GM12865 (cell line): Measurements from ENCODE around the gene PLXDC2.

Experiments used
- DNase-seq: peaks from one replicate; pipeline ENCODE4 v3.0.0; 2010; ENCODE audit warnings: low read depth
- H3K4me3 ChIP-seq: 2 replicates; pipeline ENCODE4 v1.5.1; 2011; ENCODE audit warnings: mild to moderate bottlenecking, low read depth, low read length, control low read depth
- TF ChIP-seq, protein P1 (sequence below): IDR thresholded peaks from 2 replicates; pipeline ENCODE4 v1.5.1; 2011; ENCODE audit warnings: low read length, control low read depth, low read depth, inconsistent platforms; ENCODE audit not compliant: insufficient read depth; ENCODE audit errors: missing control alignments

PLXDC2 gene

DNA sequence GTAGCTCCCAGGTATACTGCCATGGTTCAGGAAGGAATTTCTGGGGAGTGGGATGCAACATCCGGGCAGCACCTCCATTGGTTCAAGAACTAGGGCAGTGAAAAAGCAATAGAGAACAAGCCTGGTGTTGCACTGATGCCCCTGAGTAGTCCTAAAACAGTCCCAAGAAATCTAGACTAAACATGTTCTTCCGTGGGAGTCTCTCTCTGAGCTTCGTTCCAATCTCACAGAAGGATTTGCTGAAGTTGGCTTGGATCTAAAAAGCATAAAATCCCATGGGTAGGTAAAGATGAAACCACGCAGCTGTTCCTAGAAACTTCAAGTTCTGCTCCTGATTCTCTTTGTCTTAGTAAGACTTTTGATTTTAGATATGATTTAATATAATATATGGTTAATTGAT lies 154.5 kb downstream of the PLXDC2 start:
- TF ChIP-seq, protein P1, sequence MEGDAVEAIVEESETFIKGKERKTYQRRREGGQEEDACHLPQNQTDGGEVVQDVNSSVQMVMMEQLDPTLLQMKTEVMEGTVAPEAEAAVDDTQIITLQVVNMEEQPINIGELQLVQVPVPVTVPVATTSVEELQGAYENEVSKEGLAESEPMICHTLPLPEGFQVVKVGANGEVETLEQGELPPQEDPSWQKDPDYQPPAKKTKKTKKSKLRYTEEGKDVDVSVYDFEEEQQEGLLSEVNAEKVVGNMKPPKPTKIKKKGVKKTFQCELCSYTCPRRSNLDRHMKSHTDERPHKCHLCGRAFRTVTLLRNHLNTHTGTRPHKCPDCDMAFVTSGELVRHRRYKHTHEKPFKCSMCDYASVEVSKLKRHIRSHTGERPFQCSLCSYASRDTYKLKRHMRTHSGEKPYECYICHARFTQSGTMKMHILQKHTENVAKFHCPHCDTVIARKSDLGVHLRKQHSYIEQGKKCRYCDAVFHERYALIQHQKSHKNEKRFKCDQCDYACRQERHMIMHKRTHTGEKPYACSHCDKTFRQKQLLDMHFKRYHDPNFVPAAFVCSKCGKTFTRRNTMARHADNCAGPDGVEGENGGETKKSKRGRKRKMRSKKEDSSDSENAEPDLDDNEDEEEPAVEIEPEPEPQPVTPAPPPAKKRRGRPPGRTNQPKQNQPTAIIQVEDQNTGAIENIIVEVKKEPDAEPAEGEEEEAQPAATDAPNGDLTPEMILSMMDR = no peak
- no peak overlapping the region for H3K4me3 ChIP-seq

DNA sequence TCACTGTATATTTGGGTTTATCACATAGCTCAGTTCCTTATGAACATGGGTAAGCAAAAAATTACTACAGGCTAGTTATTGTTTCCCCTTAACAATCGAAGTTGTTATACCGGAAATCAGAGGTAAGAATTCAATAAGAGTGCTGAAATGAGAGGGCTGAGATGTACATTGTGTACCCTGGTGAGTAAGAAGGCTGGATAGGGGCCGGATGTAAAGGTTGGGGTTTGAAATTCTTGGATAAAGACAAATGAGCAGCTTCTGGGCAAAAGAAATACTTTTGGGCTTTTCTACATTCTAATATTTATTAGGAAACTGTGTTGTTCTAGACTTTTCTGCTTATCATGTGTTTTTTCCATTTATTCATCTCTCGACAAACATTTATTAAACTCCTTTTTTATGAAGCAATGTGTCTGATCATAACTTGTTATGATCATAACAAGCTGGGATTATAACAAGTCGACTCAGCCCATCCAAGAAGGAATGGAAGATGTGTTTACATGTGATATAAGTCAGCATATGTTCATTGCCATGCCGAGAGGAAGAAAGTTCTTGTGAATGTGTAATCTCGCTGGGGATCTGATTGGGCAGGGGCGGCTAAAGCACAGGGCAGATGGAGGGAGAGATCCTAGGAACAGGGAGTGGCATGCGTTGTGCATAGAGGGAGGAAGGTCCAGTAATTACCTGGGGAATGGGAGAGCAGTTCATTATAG lies 155.3 kb downstream of the PLXDC2 start:
- no peak for DNase-seq
- TF ChIP-seq, protein P1 = no peak

More for the DNA sequence above, 154.5 kb downstream of the PLXDC2 start:
- DNase-seq = no peak

DNA sequence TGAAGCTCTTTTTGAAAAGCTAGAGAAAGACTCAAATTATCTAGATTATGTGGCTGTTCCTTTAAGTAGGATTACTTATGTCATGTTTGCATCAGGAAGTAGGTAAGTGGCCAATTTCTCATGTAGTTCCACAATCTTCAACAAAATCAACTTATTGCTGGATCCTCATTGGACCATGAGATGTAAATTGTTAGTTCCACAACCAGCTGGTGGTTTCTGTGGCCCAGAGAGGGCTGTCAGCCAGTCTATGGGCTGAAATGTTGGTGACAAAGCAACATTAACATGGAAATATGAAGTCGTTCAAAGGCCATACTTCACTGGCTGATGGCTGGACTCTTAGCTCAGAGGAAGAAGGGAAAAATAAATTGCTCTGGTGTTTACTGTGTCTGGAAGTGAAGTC lies 157.9 kb downstream of the PLXDC2 start:
- DNase-seq = no peak
- TF ChIP-seq, protein P1 = no peak
- H3K4me3 ChIP-seq = no peak overlapping the region

More for the DNA sequence above, 155.3 kb downstream of the PLXDC2 start:
- no peak overlapping the region for H3K4me3 ChIP-seq

DNA sequence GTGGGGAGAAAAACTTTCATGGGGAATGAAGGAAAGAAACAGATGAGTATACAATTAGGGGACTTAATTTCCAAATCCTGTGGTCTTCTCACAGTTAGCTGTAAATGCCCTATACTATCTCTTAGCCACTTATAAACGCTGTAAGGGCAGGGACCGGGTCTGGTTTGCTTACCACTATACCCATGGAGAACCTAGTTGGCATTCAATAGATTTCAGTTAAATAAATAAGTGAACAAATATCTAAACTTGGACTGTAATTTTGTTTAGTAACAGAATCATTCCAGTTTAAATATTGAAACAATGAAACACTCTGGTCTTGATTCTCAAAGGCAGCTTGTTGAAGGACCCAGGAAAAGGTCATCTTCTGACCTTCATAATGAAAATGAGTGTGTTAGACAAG lies 158.3 kb downstream of the PLXDC2 start:
- DNase-seq = no peak
- H3K4me3 ChIP-seq = no peak overlapping the region
- TF ChIP-seq, protein P1 = no peak

DNA sequence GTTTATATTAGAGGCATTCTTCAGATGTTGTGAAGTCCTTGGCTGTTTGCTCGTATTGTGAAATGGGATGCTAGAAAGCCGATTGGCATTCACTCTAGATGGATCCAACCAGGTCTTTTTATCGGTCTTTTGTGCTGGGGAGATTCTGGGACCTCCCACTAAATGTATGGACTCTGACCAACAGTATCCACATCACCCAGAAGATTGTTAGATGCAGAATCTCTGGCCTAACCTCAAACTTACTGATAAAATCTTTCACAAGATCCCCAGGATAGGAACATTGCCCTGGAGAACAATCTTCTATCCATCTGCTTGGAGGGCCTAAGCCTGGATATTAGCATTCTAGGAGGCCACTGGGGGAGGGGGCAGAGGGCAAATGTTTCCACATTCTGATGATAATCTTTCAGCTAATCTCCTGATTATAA lies 160.9 kb downstream of the PLXDC2 start:
- no peak overlapping the region for H3K4me3 ChIP-seq
- no peak for DNase-seq
- TF ChIP-seq, protein P1 = no peak

DNA sequence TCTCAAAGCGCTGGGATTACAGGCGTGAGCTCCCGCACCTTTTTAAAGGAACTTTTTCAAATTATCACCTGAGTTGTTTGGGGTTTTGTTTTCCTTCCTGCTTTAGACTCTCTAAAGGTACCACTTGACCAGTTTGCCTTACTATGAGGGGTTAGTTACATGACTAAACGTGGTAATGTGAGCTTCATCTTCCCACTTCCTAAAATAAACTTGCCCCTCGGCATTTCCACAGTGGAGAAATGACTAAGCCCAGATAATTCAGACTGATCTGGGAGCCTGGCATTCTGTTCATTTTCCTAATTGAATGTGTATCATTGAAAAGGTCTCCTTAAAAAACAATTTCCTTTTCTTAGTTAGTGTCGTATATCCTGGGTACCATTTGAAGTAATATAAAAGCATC lies 163.4 kb downstream of the PLXDC2 start:
- TF ChIP-seq, protein P1 = no peak
- DNase-seq = no peak

More for the DNA sequence above, 163.4 kb downstream of the PLXDC2 start:
- H3K4me3 ChIP-seq = no peak overlapping the region
